Kasumi-1 (cell line): ENCODE results near the gene LRMDA.

Experiments
- DNase-seq, 2 experiments: peaks; one replicate each; lab custom pipeline; 2025; lab: John Stamatoyannopoulos, UW

Gene LRMDA

GRCh38 chr10:75401569-75402485 lies 29.6 kb upstream of the LRMDA start, which contains the start of gene ZNF503:
TSS of gene ZNF503 (minus strand) at chr10:75401764. CDS start at chr10:75401419, 345 bp downstream.
- peak; percentile 99 for DNase-seq

- DNase-seq, result peak in 1 of 2 experiments; percentile 93
Measured at GRCh38 chr10:75402486-75403143, 28.8 kb upstream of the LRMDA start.

- DNase-seq, result peak; percentile 47 to 65
Measured at GRCh38 chr10:75403144-75403938, 28.1 kb upstream of the LRMDA start.

GRCh38 chr10:75403939-75404814 lies 27.2 kb upstream of the LRMDA start:
- peak in 1 of 2 experiments; percentile 38 for DNase-seq

GRCh38 chr10:75404815-75405597 lies 26.4 kb upstream of the LRMDA start:
- DNase-seq, result no peak

- no peak for DNase-seq
Measured at GRCh38 chr10:75405598-75406461, 25.6 kb upstream of the LRMDA start.

- DNase-seq, result no peak
Measured at GRCh38 chr10:75406462-75407223, 24.8 kb upstream of the LRMDA start.

GRCh38 chr10:75407224-75407712 lies 24.2 kb upstream of the LRMDA start:
- no peak for DNase-seq

- peak; percentile 65 for DNase-seq
Measured at GRCh38 chr10:75407713-75408508, 23.5 kb upstream of the LRMDA start.

GRCh38 chr10:75408509-75408875 lies 22.9 kb upstream of the LRMDA start:
- DNase-seq, result peak in 1 of 2 experiments; percentile 61

- DNase-seq, result peak; percentile 88 to 90
Measured at GRCh38 chr10:75408911-75409885, 22.2 kb upstream of the LRMDA start.

- DNase-seq, result peak; percentile 27 to 34
Measured at GRCh38 chr10:75410132-75411005, 21.1 kb upstream of the LRMDA start.

- no peak for DNase-seq
Measured at GRCh38 chr10:75414527-75414926, 16.9 kb upstream of the LRMDA start.

- no peak for DNase-seq
Measured at GRCh38 chr10:75417522-75417927, 13.9 kb upstream of the LRMDA start.

- no peak for DNase-seq
Measured at GRCh38 chr10:75418293-75418692, 13.1 kb upstream of the LRMDA start.
